GM23338 (cell line): Measurements from ENCODE around the gene FAM3D. TPM values are rescaled to one million over a fixed set of nuclear protein-coding genes. Genes with fewer than 3 reads are reported as not detected.

Experiments used
- ATAC-seq: fragments of 200-7000 bp; cut with Tn5 transposase; 3 replicates; pipeline ENCODE4 v1.9.1; 2020
- DNase-seq: peaks from one replicate; pipeline ENCODE4 v3.0.0-alpha.2; 2015; ENCODE audit warnings: low spot score
- H2AFZ ChIP-seq: fragments of 200-600 bp; sonication (generic); 2 replicates; pipeline ENCODE4 v1.8.0; 2016; ENCODE audit warnings: antibody characterized with exemption, mild to moderate bottlenecking, moderate library complexity
- H3F3A ChIP-seq: fragments of 200-600 bp; sonication (generic); replicated peaks from 2 replicates; pipeline ENCODE4 v1.8.0; 2017; ENCODE audit warnings: antibody characterized with exemption, mixed run types, low read depth
- H3K27ac ChIP-seq: fragments of 200-600 bp; sonication (generic); 2 replicates; pipeline ENCODE4 v1.6.1; 2016; ENCODE audit warnings: low read depth
- H3K27me3 ChIP-seq: fragments of 200-600 bp; sonication (generic); 2 replicates; pipeline ENCODE4 v1.8.0; 2016; ENCODE audit warnings: mild to moderate bottlenecking, mixed run types, moderate library complexity; ENCODE audit not compliant: insufficient read depth
- H3K36me3 ChIP-seq: fragments of 200-600 bp; sonication (generic); 2 replicates; pipeline ENCODE4 v1.8.0; 2016; ENCODE audit warnings: mild to moderate bottlenecking; ENCODE audit not compliant: insufficient read depth
- H3K4me1 ChIP-seq: fragments of 200-600 bp; sonication (generic); 2 replicates; pipeline ENCODE4 v1.8.0; 2016; ENCODE audit warnings: mild to moderate bottlenecking, moderate library complexity; ENCODE audit not compliant: insufficient read depth
- H3K4me2 ChIP-seq: fragments of 200-600 bp; sonication (generic); 2 replicates; pipeline ENCODE4 v1.7.1; 2017; ENCODE audit warnings: mixed run types
- H3K4me3 ChIP-seq: fragments of 200-600 bp; sonication (generic); 2 replicates; pipeline ENCODE4 v1.6.1; 2016; ENCODE audit warnings: mixed run types
- H3K79me2 ChIP-seq: fragments of 200-600 bp; sonication (generic); replicated peaks from 2 replicates; pipeline ENCODE4 v1.8.0; 2017; ENCODE audit warnings: mild to moderate bottlenecking; ENCODE audit not compliant: insufficient read depth
- H3K9me2 ChIP-seq: fragments of 200-600 bp; sonication (generic); 2 replicates; pipeline ENCODE4 v1.8.0; 2017; ENCODE audit not compliant: insufficient read depth
- H4K20me1 ChIP-seq: fragments of 200-600 bp; sonication (generic); replicated peaks from 2 replicates; pipeline ENCODE4 v1.8.0; 2017; ENCODE audit warnings: mild to moderate bottlenecking; ENCODE audit not compliant: insufficient read depth
- H3K27ac Mint-ChIP-seq: 2 replicates; pipeline ENCODE4 v1.8.0; 2020; ENCODE audit warnings: inconsistent platforms, mild to moderate bottlenecking, moderate library complexity, mixed read lengths
- H3K27me3 Mint-ChIP-seq: 3 replicates; pipeline ENCODE4 v1.8.0; 2022; ENCODE audit warnings: low read depth, mild to moderate bottlenecking, moderate library complexity, mixed read lengths, inconsistent platforms; ENCODE audit not compliant: insufficient read depth, poor library complexity
- H3K36me3 Mint-ChIP-seq: 3 replicates; pipeline ENCODE4 v1.8.0; 2021; ENCODE audit warnings: low read depth, mild to moderate bottlenecking, inconsistent platforms, moderate library complexity, mixed read lengths
- H3K4me1 Mint-ChIP-seq: 3 replicates; pipeline ENCODE4 v1.8.0; 2020; ENCODE audit warnings: mild to moderate bottlenecking, inconsistent platforms, mixed read lengths
- H3K4me3 Mint-ChIP-seq: 3 replicates; pipeline ENCODE4 v1.8.0; 2021; ENCODE audit warnings: moderate library complexity, mild to moderate bottlenecking, inconsistent platforms, mixed read lengths
- H3K9me3 Mint-ChIP-seq: 3 replicates; pipeline ENCODE4 v1.8.0; 2020; ENCODE audit warnings: moderate library complexity, mild to moderate bottlenecking, inconsistent platforms, mixed read lengths
- CREB1 ChIP-seq: fragments of 250-450 bp; sonication (Bioruptor Pico); IDR thresholded peaks from 2 replicates; pipeline ENCODE4 v1.5.0; 2020; ENCODE audit warnings: low read depth, mild to moderate bottlenecking, moderate library complexity
- CTCF ChIP-seq, 2 experiments: fragments of 200-600 bp in 1 of 2; sonication (generic) in 1 of 2; conservative IDR thresholded peaks; 2 replicates each; pipeline versions ENCODE4 v1.5.1 to v1.6.1; 2016 to 2017; ENCODE audit warnings: antibody characterized with exemption in 2 of 2, low read depth in 2 of 2, mild to moderate bottlenecking in 2 of 2, moderate library complexity in 1 of 2
- ETS1 ChIP-seq: IDR thresholded peaks from 2 replicates; pipeline ENCODE4 v1.6.1; 2016; ENCODE audit warnings: antibody characterized with exemption
- EZH2 ChIP-seq: fragments of 200-600 bp; sonication (generic); IDR thresholded peaks from one replicate; pipeline ENCODE4 v1.8.0; 2017; ENCODE audit warnings: antibody characterized with exemption, mild to moderate bottlenecking, low read depth; ENCODE audit not compliant: unreplicated experiment
- EZH2phosphoT487 ChIP-seq: fragments of 200-600 bp; sonication (generic); IDR thresholded peaks from one replicate; pipeline ENCODE4 v1.8.1; 2018; ENCODE audit warnings: antibody characterized with exemption; ENCODE audit not compliant: unreplicated experiment
- JUNB ChIP-seq: IDR thresholded peaks from one replicate; pipeline ENCODE4 v1.6.1; 2016; ENCODE audit warnings: antibody characterized with exemption; ENCODE audit not compliant: unreplicated experiment
- NANOG ChIP-seq: IDR thresholded peaks from 2 replicates; pipeline ENCODE4 v1.6.1; 2016; ENCODE audit warnings: antibody characterized with exemption, borderline replicate concordance
- POLR2AphosphoS5 ChIP-seq: IDR thresholded peaks from 2 replicates; pipeline ENCODE4 v1.6.1; 2016; ENCODE audit warnings: antibody characterized with exemption, low read depth
- REST ChIP-seq: IDR thresholded peaks from one replicate; pipeline ENCODE4 v1.6.1; 2018; ENCODE audit warnings: antibody characterized with exemption; ENCODE audit not compliant: unreplicated experiment
- STAT1 ChIP-seq: IDR thresholded peaks from one replicate; pipeline ENCODE4 v1.6.1; 2016; ENCODE audit warnings: antibody characterized with exemption; ENCODE audit not compliant: unreplicated experiment
- ZNF114 ChIP-seq: fragments of 250-450 bp; sonication (Bioruptor Pico); IDR thresholded peaks from 2 replicates; pipeline ENCODE4 v1.5.0; 2020; ENCODE audit warnings: mild to moderate bottlenecking, moderate library complexity
- ZNF331 ChIP-seq: fragments of 250-450 bp; sonication (Bioruptor Pico); IDR thresholded peaks from 2 replicates; pipeline ENCODE4 v1.5.0; 2020; ENCODE audit warnings: low read depth, mild to moderate bottlenecking, moderate library complexity
- polyA plus RNA-seq: library from polyadenylated mRNA; unstranded; fragments of >200 nt; fragmentation: Nextera tagmentation; extraction: Ambion mirVana; gene quantifications from 2 replicates; pipeline ENCODE4 v1.2.1, GENCODE V29; 2016
- total RNA-seq: library from RNA; depleted of rRNA; stranded (reverse); fragments of >200 nt; shearing (Covaris generic); gene quantifications from 2 replicates; pipeline ENCODE4 v1.2.3, GENCODE V29; 2014
- TF ChIP-seq, protein P1 (sequence below): fragments of 250-450 bp; sonication (Bioruptor Pico); IDR thresholded peaks from 2 replicates; pipeline ENCODE4 v1.5.0; 2020; ENCODE audit warnings: mild to moderate bottlenecking, moderate library complexity

FAM3D gene
- total and polyA plus RNA-seq, 2 experiments from 2014 or later = 0.26 TPM; not detected in 1

GRCh38 chr3:58625196-58625824 lies 41.3 kb downstream of the FAM3D start:
- Mint-ChIP-seq H3K4me1 (no peaks in the 10 kb centered on the region; the same call in 2 of the 3 replicates), H3K9me3 (no peaks in the 10 kb centered on the region; the same call in 2 of the 3 replicates), H3K4me3 (no peak overlapping the region), H3K36me3 (no peaks in the 10 kb centered on the region), H3K27ac (no peak overlapping the region), H3K27me3 (no peaks in the 10 kb centered on the region)
- DNase-seq (no peak), ATAC-seq (no peak)
- TF ChIP-seq EZH2 (no peak), CREB1 (no peak), REST (no peak), NANOG (no peak), STAT1 (no peak), EZH2phosphoT487 (no peak), ZNF331 (CRISPR knock-in tag) (no peak), JUNB (no peak), CTCF (conservative IDR thresholded peaks at IDR 0.05; ENCODE audit: low read depth in 2 of 2) (no peak), POLR2AphosphoS5 (no peak), ZNF114 (CRISPR knock-in tag) (no peak), ETS1 (no peak)
- TF ChIP-seq, protein P1, sequence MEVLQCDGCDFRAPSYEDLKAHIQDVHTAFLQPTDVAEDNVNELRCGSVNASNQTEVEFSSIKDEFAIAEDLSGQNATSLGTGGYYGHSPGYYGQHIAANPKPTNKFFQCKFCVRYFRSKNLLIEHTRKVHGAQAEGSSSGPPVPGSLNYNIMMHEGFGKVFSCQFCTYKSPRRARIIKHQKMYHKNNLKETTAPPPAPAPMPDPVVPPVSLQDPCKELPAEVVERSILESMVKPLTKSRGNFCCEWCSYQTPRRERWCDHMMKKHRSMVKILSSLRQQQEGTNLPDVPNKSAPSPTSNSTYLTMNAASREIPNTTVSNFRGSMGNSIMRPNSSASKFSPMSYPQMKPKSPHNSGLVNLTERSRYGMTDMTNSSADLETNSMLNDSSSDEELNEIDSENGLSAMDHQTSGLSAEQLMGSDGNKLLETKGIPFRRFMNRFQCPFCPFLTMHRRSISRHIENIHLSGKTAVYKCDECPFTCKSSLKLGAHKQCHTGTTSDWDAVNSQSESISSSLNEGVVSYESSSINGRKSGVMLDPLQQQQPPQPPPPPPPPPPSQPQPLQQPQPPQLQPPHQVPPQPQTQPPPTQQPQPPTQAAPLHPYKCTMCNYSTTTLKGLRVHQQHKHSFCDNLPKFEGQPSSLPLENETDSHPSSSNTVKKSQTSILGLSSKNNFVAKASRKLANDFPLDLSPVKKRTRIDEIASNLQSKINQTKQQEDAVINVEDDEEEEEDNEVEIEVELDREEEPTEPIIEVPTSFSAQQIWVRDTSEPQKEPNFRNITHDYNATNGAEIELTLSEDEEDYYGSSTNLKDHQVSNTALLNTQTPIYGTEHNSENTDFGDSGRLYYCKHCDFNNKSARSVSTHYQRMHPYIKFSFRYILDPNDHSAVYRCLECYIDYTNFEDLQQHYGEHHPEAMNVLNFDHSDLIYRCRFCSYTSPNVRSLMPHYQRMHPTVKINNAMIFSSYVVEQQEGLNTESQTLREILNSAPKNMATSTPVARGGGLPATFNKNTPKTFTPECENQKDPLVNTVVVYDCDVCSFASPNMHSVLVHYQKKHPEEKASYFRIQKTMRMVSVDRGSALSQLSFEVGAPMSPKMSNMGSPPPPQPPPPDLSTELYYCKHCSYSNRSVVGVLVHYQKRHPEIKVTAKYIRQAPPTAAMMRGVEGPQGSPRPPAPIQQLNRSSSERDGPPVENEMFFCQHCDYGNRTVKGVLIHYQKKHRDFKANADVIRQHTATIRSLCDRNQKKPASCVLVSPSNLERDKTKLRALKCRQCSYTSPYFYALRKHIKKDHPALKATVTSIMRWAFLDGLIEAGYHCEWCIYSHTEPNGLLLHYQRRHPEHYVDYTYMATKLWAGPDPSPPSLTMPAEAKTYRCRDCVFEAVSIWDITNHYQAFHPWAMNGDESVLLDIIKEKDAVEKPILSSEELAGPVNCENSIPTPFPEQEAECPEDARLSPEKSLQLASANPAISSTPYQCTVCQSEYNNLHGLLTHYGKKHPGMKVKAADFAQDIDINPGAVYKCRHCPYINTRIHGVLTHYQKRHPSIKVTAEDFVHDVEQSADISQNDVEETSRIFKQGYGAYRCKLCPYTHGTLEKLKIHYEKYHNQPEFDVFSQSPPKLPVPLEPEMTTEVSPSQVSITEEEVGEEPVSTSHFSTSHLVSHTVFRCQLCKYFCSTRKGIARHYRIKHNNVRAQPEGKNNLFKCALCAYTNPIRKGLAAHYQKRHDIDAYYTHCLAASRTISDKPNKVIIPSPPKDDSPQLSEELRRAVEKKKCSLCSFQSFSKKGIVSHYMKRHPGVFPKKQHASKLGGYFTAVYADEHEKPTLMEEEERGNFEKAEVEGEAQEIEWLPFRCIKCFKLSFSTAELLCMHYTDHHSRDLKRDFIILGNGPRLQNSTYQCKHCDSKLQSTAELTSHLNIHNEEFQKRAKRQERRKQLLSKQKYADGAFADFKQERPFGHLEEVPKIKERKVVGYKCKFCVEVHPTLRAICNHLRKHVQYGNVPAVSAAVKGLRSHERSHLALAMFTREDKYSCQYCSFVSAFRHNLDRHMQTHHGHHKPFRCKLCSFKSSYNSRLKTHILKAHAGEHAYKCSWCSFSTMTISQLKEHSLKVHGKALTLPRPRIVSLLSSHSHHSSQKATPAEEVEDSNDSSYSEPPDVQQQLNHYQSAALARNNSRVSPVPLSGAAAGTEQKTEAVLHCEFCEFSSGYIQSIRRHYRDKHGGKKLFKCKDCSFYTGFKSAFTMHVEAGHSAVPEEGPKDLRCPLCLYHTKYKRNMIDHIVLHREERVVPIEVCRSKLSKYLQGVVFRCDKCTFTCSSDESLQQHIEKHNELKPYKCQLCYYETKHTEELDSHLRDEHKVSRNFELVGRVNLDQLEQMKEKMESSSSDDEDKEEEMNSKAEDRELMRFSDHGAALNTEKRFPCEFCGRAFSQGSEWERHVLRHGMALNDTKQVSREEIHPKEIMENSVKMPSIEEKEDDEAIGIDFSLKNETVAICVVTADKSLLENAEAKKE (CRISPR knock-in tag) = no peak
- Histone ChIP-seq H3K4me2 (no peak overlapping the region), H3K4me1 (no peaks in the 10 kb centered on the region), H3K36me3 (no peaks in the 10 kb centered on the region), H4K20me1 (no peaks in the 10 kb centered on the region), H3K4me3 (no peak overlapping the region), H3K9me2 (no peaks in the 10 kb centered on the region), H3F3A (no peaks in the 10 kb centered on the region), H3K79me2 (no peaks in the 10 kb centered on the region), H3K27ac (no peak overlapping the region), H3K27me3 (no peaks in the 10 kb centered on the region), H2AFZ (no peak overlapping the region)
